HCT116 (cell line): ENCODE results near the gene BCL11A. TPM values are rescaled to one million over a fixed set of nuclear protein-coding genes. Genes with fewer than 3 reads are reported as not detected.

Source experiments
- ATAC-seq: fragments of 200-7000 bp; cut with Tn5 transposase; 2 replicates; pipeline ENCODE4 v1.9.1; 2020; ENCODE audit warnings: mild to moderate bottlenecking, moderate library complexity
- BruUV-seq: library from RNA; stranded (reverse); fragments of 400-500 nt; replicated peaks from 2 replicates; lab custom pipeline; 2021; lab: Mats Ljungman, UMichigan
- CTCF ChIA-PET: fragments of 300-600 bp; sonication (Branson Sonifier 250); formaldehyde crosslinking; loops from one replicate; lab custom pipeline; 2021; ENCODE audit warnings: antibody characterized with exemption; lab: Charles Lee
- POLR2A ChIA-PET: fragments of 300-600, 350-600 bp; sonication (Branson Sonifier 250); formaldehyde crosslinking; loops from one replicate; lab custom pipeline; 2021; ENCODE audit warnings: antibody characterized with exemption; lab: Charles Lee
- RAD21 ChIA-PET, 2 experiments: fragments of 300-600 bp; sonication (Branson Sonifier 250); formaldehyde crosslinking; loops; one replicate each; lab custom pipeline; 2023; ENCODE audit warnings: low total read pairs in 2 of 2; ENCODE audit not compliant: uncharacterized antibody in 2 of 2, unreplicated experiment in 2 of 2, low non-redundant PET in 1 of 2; lab: Charles Lee
- DNase-seq: peaks from one replicate; pipeline ENCODE4 v3.0.0-alpha.2; 2010; ENCODE audit warnings: low read depth, low spot score
- H2AFZ ChIP-seq: fragments of 200-600 bp; shearing (Covaris generic), sonication (generic); 2 replicates; pipeline ENCODE4 v1.6.1; 2017; ENCODE audit warnings: low read depth, mixed run types, mixed read lengths, antibody characterized with exemption, low read length; ENCODE audit not compliant: poor library complexity, severe bottlenecking
- H3K27ac ChIP-seq: 2 replicates; pipeline ENCODE4 v1.5.1; 2012; ENCODE audit warnings: low read depth, low read length
- H3K27me3 ChIP-seq: fragments of 200-600 bp; sonication (generic); 2 replicates; pipeline ENCODE4 v1.6.1; 2016; ENCODE audit warnings: mixed run types, low read length, mixed read lengths; ENCODE audit not compliant: insufficient read depth
- H3K36me3 ChIP-seq, 2 experiments: fragments of 200-500 bp in 1 of 2; fragments of 200-600 bp in 1 of 2; sonication (Bioruptor generic) in 1 of 2; sonication (generic) in 1 of 2; 2 replicates each; pipeline versions ENCODE4 v1.5.1 to v1.6.1; 2014 to 2016; ENCODE audit warnings: low read length in 2 of 2, inconsistent platforms in 1 of 2, mixed read lengths in 1 of 2, mixed run types in 1 of 2; ENCODE audit not compliant: insufficient read depth in 2 of 2, control insufficient read depth in 1 of 2
- H3K4me1 ChIP-seq, 2 experiments: fragments of 200-600 bp in 1 of 2; sonication (generic) in 1 of 2; 2 replicates each; pipeline versions ENCODE4 v1.5.1 to v1.6.1; 2012 to 2017; ENCODE audit warnings: low read length in 2 of 2, inconsistent platforms in 1 of 2, mild to moderate bottlenecking in 1 of 2, mixed read lengths in 1 of 2, mixed run types in 1 of 2, moderate library complexity in 1 of 2; ENCODE audit not compliant: insufficient read depth in 2 of 2, control insufficient read depth in 1 of 2
- H3K4me2 ChIP-seq: fragments of 200-600 bp; sonication (generic); 2 replicates; pipeline ENCODE4 v1.6.1; 2017; ENCODE audit warnings: mixed run types, low read length, mixed read lengths
- H3K4me3 ChIP-seq, 2 experiments: fragments of 200-600 bp in 1 of 2; sonication (generic) in 1 of 2; replicated peaks in 1 of 2; 2 replicates each; pipeline ENCODE4 v1.5.1; 2011 to 2016; ENCODE audit warnings: low read length in 2 of 2, control low read depth in 1 of 2, low read depth in 1 of 2, mild to moderate bottlenecking in 1 of 2, mixed read lengths in 1 of 2, mixed run types in 1 of 2
- H3K79me2 ChIP-seq: fragments of 200-600 bp; sonication (generic); 2 replicates; pipeline ENCODE4 v1.6.1; 2017; ENCODE audit warnings: mild to moderate bottlenecking, mixed run types, low read length, moderate library complexity, mixed read lengths; ENCODE audit not compliant: insufficient read depth
- H3K9ac ChIP-seq: fragments of 200-600 bp; sonication (generic); 2 replicates; pipeline ENCODE4 v1.6.1; 2016; ENCODE audit warnings: low read length, mixed read lengths
- H3K9me2 ChIP-seq: fragments of 200-600 bp; sonication (generic), shearing (Covaris generic); 2 replicates; pipeline ENCODE4 v1.6.1; 2017; ENCODE audit warnings: mixed run types, mild to moderate bottlenecking, moderate library complexity; ENCODE audit not compliant: insufficient read depth
- H3K9me3 ChIP-seq, 2 experiments: fragments of 200-500 bp in 1 of 2; fragments of 200-600 bp in 1 of 2; sonication (Bioruptor generic) in 1 of 2; sonication (generic) in 1 of 2; 2 replicates each; pipeline ENCODE4 v1.6.1; 2014 to 2017; ENCODE audit warnings: low read length in 2 of 2, mixed read lengths in 2 of 2, inconsistent platforms in 1 of 2, low read depth in 1 of 2, mild to moderate bottlenecking in 1 of 2, mixed run types in 1 of 2, moderate library complexity in 1 of 2; ENCODE audit not compliant: control insufficient read depth in 1 of 2, insufficient read depth in 1 of 2
- H4K20me1 ChIP-seq: fragments of 200-600 bp; sonication (generic), shearing (Covaris generic); 2 replicates; pipeline ENCODE4 v1.6.1; 2017; ENCODE audit warnings: mixed run types, mild to moderate bottlenecking, moderate library complexity; ENCODE audit not compliant: insufficient read depth
- CEBPB ChIP-seq: IDR thresholded peaks from 2 replicates; pipeline ENCODE4 v1.6.1; 2012; ENCODE audit warnings: low read depth
- EGR1 ChIP-seq: IDR thresholded peaks from 2 replicates; pipeline ENCODE4 v1.6.1; 2012; ENCODE audit warnings: low read depth
- ELF1 ChIP-seq: IDR thresholded peaks from 2 replicates; pipeline ENCODE4 v1.6.1; 2012; ENCODE audit warnings: low read depth, borderline replicate concordance
- EZH2phosphoT487 ChIP-seq: fragments of 200-600 bp; IDR thresholded peaks from 2 replicates; pipeline ENCODE4 v1.6.1; 2018; ENCODE audit warnings: antibody characterized with exemption, borderline replicate concordance
- FOSL1 ChIP-seq: IDR thresholded peaks from 2 replicates; pipeline ENCODE4 v1.6.1; 2012; ENCODE audit warnings: low read depth
- JUND ChIP-seq: IDR thresholded peaks from 2 replicates; pipeline ENCODE4 v1.6.1; 2012
- POLR2AphosphoS5 ChIP-seq: IDR thresholded peaks from 2 replicates; pipeline ENCODE4 v1.6.1; 2011; ENCODE audit warnings: mild to moderate bottlenecking, low read depth, low read length, moderate library complexity
- SIN3A ChIP-seq: IDR thresholded peaks from 2 replicates; pipeline ENCODE4 v1.6.1; 2012; ENCODE audit warnings: low read depth
- SRF ChIP-seq: IDR thresholded peaks from 2 replicates; pipeline ENCODE4 v1.6.1; 2012; ENCODE audit warnings: low read depth
- TCF7L2 ChIP-seq: IDR thresholded peaks from 2 replicates; pipeline ENCODE4 v1.7.0; 2011; ENCODE audit warnings: borderline replicate concordance, inconsistent platforms; ENCODE audit not compliant: insufficient read depth, insufficient read length; ENCODE audit errors: extremely low read depth
- YY1 ChIP-seq: IDR thresholded peaks from 2 replicates; pipeline ENCODE4 v1.6.1; 2011; ENCODE audit warnings: low read length, low read depth, moderate library complexity, mild to moderate bottlenecking; ENCODE audit not compliant: insufficient replicate concordance; ENCODE audit errors: extremely low read depth
- ZFX ChIP-seq: fragments of 450-650 bp; IDR thresholded peaks from 2 replicates; pipeline ENCODE4 v1.6.1; 2017
- ZNF274 ChIP-seq: fragments of 200-500 bp; sonication (Bioruptor generic); IDR thresholded peaks from 2 replicates; pipeline ENCODE4 v1.6.1; 2014; ENCODE audit warnings: mild to moderate bottlenecking, low read depth, low read length, inconsistent platforms
- intact Hi-C: fragments of 100-400 bp; cut with micrococcal nuclease; formaldehyde crosslinking; loops from 2 replicates; pipeline ENCODE4 v1.10.0; 2022
- total RNA-seq: library from RNA; stranded (reverse); gene quantifications from one replicate; pipeline ENCODE4 v1.2.1, GENCODE V29; 2021; ENCODE audit not compliant: unreplicated experiment
- TF ChIP-seq, protein P1 (sequence below): IDR thresholded peaks from 2 replicates; pipeline ENCODE4 v1.6.1; 2012; ENCODE audit warnings: low read depth
- TF ChIP-seq, protein P2 (sequence below): IDR thresholded peaks from 2 replicates; pipeline ENCODE4 v1.6.1; 2011; ENCODE audit warnings: mild to moderate bottlenecking, low read length, moderate library complexity; ENCODE audit not compliant: insufficient replicate concordance; ENCODE audit errors: extremely low read depth
- TF ChIP-seq, protein P3 (sequence below): IDR thresholded peaks from 2 replicates; pipeline ENCODE4 v1.6.1; 2012
- TF ChIP-seq, protein P4 (sequence below), 3 experiments: fragments of 200-600 bp in 1 of 3; sonication (generic) in 1 of 3; IDR thresholded peaks in 2 of 3; conservative IDR thresholded peaks in 1 of 3; 2 replicates each; pipeline ENCODE4 v1.5.1; 2012 to 2017; ENCODE audit warnings: low read depth in 2 of 3, low read length in 2 of 3, antibody characterized with exemption in 1 of 3, borderline replicate concordance in 1 of 3, control low read depth in 1 of 3, mild to moderate bottlenecking in 1 of 3, mixed read lengths in 1 of 3, mixed run types in 1 of 3, moderate library complexity in 1 of 3; ENCODE audit not compliant: insufficient read depth in 1 of 3

Gene BCL11A
- total RNA-seq, 1 experiment from 2014 or later, result 0.71 TPM

DNA sequence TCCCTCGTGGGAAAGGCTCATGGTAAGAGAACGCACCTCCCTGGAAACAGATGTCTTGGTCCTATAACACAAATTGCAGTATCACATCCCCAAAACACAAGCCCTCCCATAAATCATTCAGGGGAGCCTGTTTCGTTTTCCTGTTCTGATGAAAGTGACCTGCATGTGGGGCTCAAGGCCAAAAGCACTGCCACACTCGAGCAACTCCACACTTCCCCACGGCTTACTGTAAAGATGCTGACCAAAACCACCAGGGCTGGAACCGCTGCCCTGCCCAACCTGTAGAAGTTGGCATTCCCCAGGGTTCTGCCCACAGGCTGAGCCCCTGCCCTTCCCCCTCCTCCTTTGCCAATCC lies 139.7 kb downstream of the BCL11A start (continued):
- TF ChIP-seq, protein P1, sequence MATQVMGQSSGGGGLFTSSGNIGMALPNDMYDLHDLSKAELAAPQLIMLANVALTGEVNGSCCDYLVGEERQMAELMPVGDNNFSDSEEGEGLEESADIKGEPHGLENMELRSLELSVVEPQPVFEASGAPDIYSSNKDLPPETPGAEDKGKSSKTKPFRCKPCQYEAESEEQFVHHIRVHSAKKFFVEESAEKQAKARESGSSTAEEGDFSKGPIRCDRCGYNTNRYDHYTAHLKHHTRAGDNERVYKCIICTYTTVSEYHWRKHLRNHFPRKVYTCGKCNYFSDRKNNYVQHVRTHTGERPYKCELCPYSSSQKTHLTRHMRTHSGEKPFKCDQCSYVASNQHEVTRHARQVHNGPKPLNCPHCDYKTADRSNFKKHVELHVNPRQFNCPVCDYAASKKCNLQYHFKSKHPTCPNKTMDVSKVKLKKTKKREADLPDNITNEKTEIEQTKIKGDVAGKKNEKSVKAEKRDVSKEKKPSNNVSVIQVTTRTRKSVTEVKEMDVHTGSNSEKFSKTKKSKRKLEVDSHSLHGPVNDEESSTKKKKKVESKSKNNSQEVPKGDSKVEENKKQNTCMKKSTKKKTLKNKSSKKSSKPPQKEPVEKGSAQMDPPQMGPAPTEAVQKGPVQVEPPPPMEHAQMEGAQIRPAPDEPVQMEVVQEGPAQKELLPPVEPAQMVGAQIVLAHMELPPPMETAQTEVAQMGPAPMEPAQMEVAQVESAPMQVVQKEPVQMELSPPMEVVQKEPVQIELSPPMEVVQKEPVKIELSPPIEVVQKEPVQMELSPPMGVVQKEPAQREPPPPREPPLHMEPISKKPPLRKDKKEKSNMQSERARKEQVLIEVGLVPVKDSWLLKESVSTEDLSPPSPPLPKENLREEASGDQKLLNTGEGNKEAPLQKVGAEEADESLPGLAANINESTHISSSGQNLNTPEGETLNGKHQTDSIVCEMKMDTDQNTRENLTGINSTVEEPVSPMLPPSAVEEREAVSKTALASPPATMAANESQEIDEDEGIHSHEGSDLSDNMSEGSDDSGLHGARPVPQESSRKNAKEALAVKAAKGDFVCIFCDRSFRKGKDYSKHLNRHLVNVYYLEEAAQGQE, result no peak
- no peak for TF ChIP-seq SIN3A
- TF ChIP-seq, all 23 proteins: peak for 0

DNA sequence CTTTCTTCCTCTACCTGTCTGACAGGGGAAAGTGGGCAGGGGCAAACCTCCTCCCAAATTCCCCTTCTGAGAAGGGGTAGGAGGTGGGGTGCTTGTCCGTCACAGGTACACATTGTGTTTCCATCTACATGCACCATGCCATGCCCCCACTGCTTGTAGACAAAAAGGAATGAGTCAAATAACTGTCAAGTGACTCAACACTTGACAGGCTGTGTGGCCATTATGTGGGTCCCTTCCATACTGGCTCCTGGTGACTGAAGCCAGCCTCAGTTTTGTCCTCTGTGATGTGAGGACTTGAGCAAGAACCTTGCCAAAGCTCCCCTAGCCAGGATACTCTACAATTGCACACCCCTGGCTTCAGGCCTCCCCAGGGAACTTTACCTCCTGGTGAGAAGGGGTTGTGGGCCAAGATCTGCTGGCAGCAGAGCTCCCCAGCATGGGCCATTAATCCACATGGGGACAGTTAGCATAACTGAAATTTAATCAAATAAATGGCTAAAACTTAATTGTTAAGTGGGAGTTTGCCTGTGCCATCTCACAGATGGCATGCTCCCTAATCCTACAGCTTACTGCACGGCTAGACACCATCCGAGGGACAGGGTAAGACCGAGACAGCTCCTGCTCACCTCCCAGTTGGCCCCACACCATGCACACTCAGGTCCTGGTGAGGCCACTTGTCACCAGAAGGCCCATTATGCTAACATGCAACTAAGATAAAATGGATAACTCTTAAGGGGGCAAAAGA lies 140.2 kb downstream of the BCL11A start:
- Histone ChIP-seq H3K9ac (no peak overlapping the region), H3K4me1 (no peaks in the 10 kb centered on the region), H4K20me1 (no peaks in the 10 kb centered on the region), H3K36me3 (no peaks in the 10 kb centered on the region), H3K27ac (no peak overlapping the region), H3K27me3 (peaks cover 34% of the 10 kb centered on the region), H2AFZ (no peak overlapping the region), H3K9me2 (no peaks in the 10 kb centered on the region), H3K4me2 (no peak overlapping the region), H3K4me3 (no peak overlapping the region), H3K79me2 (no peaks in the 10 kb centered on the region), H3K9me3 (no peaks in the 10 kb centered on the region)
- ChIA-PET CTCF (no interaction called here), RAD21 (no interaction called here), POLR2A (no interaction called here)
- intact Hi-C loops, result no loop called here
- DNase-seq, result no peak
- BruUV-seq, result no TSS peak
- no peak for TF ChIP-seq EZH2phosphoT487
- no peak for TF ChIP-seq FOSL1
- no peak for TF ChIP-seq CEBPB
- TF ChIP-seq SRF, result no peak
- TF ChIP-seq TCF7L2, result no peak
- TF ChIP-seq, protein P2, sequence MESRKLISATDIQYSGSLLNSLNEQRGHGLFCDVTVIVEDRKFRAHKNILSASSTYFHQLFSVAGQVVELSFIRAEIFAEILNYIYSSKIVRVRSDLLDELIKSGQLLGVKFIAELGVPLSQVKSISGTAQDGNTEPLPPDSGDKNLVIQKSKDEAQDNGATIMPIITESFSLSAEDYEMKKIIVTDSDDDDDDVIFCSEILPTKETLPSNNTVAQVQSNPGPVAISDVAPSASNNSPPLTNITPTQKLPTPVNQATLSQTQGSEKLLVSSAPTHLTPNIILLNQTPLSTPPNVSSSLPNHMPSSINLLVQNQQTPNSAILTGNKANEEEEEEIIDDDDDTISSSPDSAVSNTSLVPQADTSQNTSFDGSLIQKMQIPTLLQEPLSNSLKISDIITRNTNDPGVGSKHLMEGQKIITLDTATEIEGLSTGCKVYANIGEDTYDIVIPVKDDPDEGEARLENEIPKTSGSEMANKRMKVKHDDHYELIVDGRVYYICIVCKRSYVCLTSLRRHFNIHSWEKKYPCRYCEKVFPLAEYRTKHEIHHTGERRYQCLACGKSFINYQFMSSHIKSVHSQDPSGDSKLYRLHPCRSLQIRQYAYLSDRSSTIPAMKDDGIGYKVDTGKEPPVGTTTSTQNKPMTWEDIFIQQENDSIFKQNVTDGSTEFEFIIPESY, result no peak
- no peak for TF ChIP-seq EGR1
- TF ChIP-seq, protein P3, sequence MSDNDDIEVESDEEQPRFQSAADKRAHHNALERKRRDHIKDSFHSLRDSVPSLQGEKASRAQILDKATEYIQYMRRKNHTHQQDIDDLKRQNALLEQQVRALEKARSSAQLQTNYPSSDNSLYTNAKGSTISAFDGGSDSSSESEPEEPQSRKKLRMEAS, result no peak
- TF ChIP-seq SIN3A, result no peak
- no peak for TF ChIP-seq POLR2AphosphoS5
- no peak for TF ChIP-seq ELF1
- TF ChIP-seq ZNF274, result no peak
- TF ChIP-seq, protein P4, sequence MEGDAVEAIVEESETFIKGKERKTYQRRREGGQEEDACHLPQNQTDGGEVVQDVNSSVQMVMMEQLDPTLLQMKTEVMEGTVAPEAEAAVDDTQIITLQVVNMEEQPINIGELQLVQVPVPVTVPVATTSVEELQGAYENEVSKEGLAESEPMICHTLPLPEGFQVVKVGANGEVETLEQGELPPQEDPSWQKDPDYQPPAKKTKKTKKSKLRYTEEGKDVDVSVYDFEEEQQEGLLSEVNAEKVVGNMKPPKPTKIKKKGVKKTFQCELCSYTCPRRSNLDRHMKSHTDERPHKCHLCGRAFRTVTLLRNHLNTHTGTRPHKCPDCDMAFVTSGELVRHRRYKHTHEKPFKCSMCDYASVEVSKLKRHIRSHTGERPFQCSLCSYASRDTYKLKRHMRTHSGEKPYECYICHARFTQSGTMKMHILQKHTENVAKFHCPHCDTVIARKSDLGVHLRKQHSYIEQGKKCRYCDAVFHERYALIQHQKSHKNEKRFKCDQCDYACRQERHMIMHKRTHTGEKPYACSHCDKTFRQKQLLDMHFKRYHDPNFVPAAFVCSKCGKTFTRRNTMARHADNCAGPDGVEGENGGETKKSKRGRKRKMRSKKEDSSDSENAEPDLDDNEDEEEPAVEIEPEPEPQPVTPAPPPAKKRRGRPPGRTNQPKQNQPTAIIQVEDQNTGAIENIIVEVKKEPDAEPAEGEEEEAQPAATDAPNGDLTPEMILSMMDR (IDR thresholded peaks at IDR 0.05 in 2 of 3, conservative IDR thresholded peaks at IDR 0.05 in 1 of 3; ENCODE audit: borderline replicate concordance in 1 of 3, insufficient read depth in 1 of 3, low read depth in 2 of 3, low read length in 2 of 3), result no peak
- TF ChIP-seq JUND, result no peak
- TF ChIP-seq ZFX, result no peak
- no peak for TF ChIP-seq YY1
- no peak for ATAC-seq
